ENCODE data around the gene NEU4. TPM values are rescaled to one million over a fixed set of nuclear protein-coding genes. Genes with fewer than 3 reads are reported as not detected.

The NEU4 gene
- total RNA-seq, 1 experiment from 2014 or later: 2.2 TPM

DNA sequence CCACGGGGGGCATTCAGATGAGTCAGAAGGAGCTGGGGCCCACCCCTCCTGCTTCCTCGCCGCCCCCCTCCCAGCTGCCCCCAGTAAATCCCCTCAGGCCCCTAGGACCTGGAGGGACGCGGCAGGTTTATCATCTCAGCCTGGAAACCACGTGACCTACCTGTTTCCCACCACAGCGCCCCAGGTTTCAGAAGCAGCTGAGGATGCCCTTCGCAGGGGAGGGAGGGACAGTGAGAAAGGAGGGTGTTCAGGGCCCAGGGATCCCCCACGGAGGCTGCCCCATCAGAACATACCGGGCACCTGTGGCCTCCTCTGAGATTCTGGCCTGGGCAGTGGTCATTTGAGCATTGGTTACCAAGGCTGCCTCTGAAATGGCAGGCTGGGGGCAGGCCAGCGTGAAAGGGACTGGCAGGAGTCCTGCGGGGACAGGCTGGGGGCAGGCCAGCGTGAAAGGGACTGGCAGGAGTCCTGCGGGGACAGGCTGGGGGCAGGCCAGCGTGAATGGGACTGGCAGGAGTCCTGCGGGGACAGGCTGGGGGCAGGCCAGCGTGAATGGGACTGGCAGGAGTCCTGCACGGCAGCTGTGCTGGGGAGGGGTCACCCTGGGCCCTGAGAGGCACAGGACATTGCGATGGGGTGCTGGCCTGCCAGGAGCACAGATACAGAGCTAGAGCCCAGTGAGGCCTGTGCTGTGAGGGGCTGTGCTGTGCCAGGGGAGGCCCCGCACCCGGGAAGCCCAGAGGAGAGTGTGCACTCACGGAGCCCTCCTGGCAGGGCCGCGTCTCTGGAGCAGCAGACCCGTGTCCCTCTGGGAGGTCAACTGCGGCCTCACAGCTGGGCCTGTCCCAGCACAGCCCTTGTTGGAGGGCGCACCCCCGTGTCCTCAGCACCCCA lies 1.6 kb downstream of the NEU4 start:
- DNase-seq (ENCODE audit: low spot score): no peak
- H3K9me3 Mint-ChIP-seq: no peaks in the 10 kb centered on the region
- no peaks in the 10 kb centered on the region for H3K36me3 Mint-ChIP-seq
- ATAC-seq: no peak
- peaks cover 13% of the 10 kb centered on the region for H3K4me1 Mint-ChIP-seq
- ChIA-PET CTCF (interaction anchor here (1.0 to 1.4 kb wide), 2 partner anchors 34 to 76 kb away, joined by 3 read pairs; partner anchors contain the start of genes D2HGDH and GAL3ST2), POLR2A (interaction anchor here (0.5 kb wide), 1 partner anchor 18 kb away, joined by 3 read pairs; no protein-coding TSS in a partner anchor)
- no peak overlapping the region for H3K27ac Mint-ChIP-seq
- peaks cover 3% of the 10 kb centered on the region; the same call in 1 of the 2 replicates for H3K27me3 Mint-ChIP-seq (ENCODE audit: low read depth)
- H3K4me3 Mint-ChIP-seq: no peak overlapping the region
- TF ChIP-seq, protein P1, sequence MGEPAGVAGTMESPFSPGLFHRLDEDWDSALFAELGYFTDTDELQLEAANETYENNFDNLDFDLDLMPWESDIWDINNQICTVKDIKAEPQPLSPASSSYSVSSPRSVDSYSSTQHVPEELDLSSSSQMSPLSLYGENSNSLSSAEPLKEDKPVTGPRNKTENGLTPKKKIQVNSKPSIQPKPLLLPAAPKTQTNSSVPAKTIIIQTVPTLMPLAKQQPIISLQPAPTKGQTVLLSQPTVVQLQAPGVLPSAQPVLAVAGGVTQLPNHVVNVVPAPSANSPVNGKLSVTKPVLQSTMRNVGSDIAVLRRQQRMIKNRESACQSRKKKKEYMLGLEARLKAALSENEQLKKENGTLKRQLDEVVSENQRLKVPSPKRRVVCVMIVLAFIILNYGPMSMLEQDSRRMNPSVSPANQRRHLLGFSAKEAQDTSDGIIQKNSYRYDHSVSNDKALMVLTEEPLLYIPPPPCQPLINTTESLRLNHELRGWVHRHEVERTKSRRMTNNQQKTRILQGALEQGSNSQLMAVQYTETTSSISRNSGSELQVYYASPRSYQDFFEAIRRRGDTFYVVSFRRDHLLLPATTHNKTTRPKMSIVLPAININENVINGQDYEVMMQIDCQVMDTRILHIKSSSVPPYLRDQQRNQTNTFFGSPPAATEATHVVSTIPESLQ (CRISPR knock-in tag; IDR thresholded peaks at IDR 0.05): no peak
- TF ChIP-seq ZNF281 (CRISPR knock-in tag; IDR thresholded peaks at IDR 0.05) (no peak), CREB1 (CRISPR knock-in tag; IDR thresholded peaks at IDR 0.05) (no peak), JUN (CRISPR knock-in tag; IDR thresholded peaks at IDR 0.05) (no peak), ARID4B (CRISPR knock-in tag; IDR thresholded peaks at IDR 0.05; ENCODE audit: borderline replicate concordance) (no peak), ATF1 (CRISPR knock-in tag; IDR thresholded peaks at IDR 0.05) (no peak), ZNF121 (CRISPR knock-in tag; IDR thresholded peaks at IDR 0.05) (no peak), ZNF532 (CRISPR knock-in tag; IDR thresholded peaks at IDR 0.05; ENCODE audit: borderline replicate concordance) (no peak), KAT7 (CRISPR knock-in tag; IDR thresholded peaks at IDR 0.05; ENCODE audit: borderline replicate concordance) (no peak), FOXP1 (CRISPR knock-in tag; IDR thresholded peaks at IDR 0.05; ENCODE audit: borderline replicate concordance) (no peak)
- TF ChIP-seq, protein P2, sequence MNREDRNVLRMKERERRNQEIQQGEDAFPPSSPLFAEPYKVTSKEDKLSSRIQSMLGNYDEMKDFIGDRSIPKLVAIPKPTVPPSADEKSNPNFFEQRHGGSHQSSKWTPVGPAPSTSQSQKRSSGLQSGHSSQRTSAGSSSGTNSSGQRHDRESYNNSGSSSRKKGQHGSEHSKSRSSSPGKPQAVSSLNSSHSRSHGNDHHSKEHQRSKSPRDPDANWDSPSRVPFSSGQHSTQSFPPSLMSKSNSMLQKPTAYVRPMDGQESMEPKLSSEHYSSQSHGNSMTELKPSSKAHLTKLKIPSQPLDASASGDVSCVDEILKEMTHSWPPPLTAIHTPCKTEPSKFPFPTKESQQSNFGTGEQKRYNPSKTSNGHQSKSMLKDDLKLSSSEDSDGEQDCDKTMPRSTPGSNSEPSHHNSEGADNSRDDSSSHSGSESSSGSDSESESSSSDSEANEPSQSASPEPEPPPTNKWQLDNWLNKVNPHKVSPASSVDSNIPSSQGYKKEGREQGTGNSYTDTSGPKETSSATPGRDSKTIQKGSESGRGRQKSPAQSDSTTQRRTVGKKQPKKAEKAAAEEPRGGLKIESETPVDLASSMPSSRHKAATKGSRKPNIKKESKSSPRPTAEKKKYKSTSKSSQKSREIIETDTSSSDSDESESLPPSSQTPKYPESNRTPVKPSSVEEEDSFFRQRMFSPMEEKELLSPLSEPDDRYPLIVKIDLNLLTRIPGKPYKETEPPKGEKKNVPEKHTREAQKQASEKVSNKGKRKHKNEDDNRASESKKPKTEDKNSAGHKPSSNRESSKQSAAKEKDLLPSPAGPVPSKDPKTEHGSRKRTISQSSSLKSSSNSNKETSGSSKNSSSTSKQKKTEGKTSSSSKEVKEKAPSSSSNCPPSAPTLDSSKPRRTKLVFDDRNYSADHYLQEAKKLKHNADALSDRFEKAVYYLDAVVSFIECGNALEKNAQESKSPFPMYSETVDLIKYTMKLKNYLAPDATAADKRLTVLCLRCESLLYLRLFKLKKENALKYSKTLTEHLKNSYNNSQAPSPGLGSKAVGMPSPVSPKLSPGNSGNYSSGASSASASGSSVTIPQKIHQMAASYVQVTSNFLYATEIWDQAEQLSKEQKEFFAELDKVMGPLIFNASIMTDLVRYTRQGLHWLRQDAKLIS (CRISPR knock-in tag; IDR thresholded peaks at IDR 0.05; ENCODE audit: borderline replicate concordance): no peak
- TF ChIP-seq, protein P3, sequence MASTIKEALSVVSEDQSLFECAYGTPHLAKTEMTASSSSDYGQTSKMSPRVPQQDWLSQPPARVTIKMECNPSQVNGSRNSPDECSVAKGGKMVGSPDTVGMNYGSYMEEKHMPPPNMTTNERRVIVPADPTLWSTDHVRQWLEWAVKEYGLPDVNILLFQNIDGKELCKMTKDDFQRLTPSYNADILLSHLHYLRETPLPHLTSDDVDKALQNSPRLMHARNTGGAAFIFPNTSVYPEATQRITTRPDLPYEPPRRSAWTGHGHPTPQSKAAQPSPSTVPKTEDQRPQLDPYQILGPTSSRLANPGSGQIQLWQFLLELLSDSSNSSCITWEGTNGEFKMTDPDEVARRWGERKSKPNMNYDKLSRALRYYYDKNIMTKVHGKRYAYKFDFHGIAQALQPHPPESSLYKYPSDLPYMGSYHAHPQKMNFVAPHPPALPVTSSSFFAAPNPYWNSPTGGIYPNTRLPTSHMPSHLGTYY (CRISPR knock-in tag; IDR thresholded peaks at IDR 0.05): no peak
- TF ChIP-seq, protein P4, sequence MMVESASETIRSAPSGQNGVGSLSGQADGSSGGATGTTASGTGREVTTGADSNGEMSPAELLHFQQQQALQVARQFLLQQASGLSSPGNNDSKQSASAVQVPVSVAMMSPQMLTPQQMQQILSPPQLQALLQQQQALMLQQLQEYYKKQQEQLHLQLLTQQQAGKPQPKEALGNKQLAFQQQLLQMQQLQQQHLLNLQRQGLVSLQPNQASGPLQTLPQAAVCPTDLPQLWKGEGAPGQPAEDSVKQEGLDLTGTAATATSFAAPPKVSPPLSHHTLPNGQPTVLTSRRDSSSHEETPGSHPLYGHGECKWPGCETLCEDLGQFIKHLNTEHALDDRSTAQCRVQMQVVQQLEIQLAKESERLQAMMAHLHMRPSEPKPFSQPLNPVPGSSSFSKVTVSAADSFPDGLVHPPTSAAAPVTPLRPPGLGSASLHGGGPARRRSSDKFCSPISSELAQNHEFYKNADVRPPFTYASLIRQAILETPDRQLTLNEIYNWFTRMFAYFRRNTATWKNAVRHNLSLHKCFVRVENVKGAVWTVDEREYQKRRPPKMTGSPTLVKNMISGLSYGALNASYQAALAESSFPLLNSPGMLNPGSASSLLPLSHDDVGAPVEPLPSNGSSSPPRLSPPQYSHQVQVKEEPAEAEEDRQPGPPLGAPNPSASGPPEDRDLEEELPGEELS (CRISPR knock-in tag; IDR thresholded peaks at IDR 0.05): no peak
